ENCODE results near the gene CTNNA2. TPM values are rescaled to one million over a fixed set of nuclear protein-coding genes. Genes with fewer than 3 reads are reported as not detected.

Gene CTNNA2
- total and polyA plus RNA-seq, 7 experiments from 2014 or later = not detected

DNA sequence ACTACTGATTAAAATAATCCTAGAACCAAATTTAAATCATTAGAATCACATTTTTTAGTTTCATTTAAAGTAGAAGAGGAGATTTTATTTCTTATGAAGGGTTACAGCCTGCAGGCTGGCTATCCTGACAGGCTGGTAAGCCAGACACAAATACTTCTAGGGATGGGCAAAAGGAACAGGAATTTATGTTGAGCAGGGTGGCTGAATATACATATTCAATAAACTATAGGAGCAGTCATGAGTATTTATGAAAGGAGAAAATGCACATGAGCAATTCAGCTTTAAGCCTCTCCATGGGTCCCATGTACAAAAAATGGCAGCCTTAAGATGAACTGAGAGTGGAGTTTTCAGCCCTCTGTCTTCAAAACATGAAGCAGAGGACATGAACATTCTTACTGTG, 182.4 kb downstream of the CTNNA2 start:
- Histone ChIP-seq H3K9me3 (ENCODE audit: control insufficient read depth in 2 of 3, low read length in 3 of 3) (no peaks in the 10 kb centered on the region), H3K36me3 (ENCODE audit: control insufficient read depth in 2 of 3, insufficient read depth in 3 of 3, low read length in 3 of 3) (no peaks in the 10 kb centered on the region), H3K27me3 (ENCODE audit: control insufficient read depth in 2 of 2, insufficient read depth in 2 of 2, low read length in 2 of 2) (no peaks in the 10 kb centered on the region), H3K27ac (ENCODE audit: low read depth, low read length) (no peak overlapping the region), H3K4me3 (ENCODE audit: low read length) (no peak overlapping the region), H3K4me1 (ENCODE audit: control insufficient read depth in 2 of 2, insufficient read depth in 2 of 2, low read length in 2 of 2) (no peaks in the 10 kb centered on the region)
- Mint-ChIP-seq H3K9me3 (peaks cover 0 to 16% (median 8%) of the 10 kb centered on the region in 11 donors), H3K27me3 (no peaks in the 10 kb centered on the region), H3K4me1 (no peaks in the 10 kb centered on the region), H3K27ac (no peak overlapping the region), H3K36me3 (no peaks in the 10 kb centered on the region), H3K4me3 (no peak overlapping the region)
- ATAC-seq = no peak
- CTCF ChIA-PET = no interaction called here
- POLR2A ChIA-PET = no interaction called here
- DNase-seq = no peak
- intact Hi-C loops (cut with micrococcal nuclease) = no loop called here

DNA sequence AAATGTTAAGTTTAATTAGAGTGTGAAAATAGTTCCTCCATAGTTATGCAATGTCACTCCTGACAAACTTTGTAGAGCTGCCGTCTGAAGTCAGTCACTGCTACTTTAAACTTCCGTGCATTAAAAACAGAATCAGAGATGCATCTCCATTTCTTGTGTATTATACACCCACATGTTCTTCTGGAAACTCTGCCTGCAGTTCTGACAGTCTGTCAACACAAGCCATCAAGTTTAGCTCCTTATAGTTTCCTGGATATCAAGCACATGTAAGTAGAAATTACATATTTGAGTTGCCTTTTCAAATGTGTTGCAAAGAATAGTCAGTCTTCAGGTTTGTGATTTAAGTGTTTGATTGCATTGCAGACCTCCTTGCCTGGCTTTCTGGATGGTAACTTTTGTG, 184.3 kb downstream of the CTNNA2 start:
- no peak for ATAC-seq
- no peak for DNase-seq
- Histone ChIP-seq H3K36me3 (ENCODE audit: control insufficient read depth in 2 of 3, insufficient read depth in 3 of 3, low read length in 3 of 3) (no peaks in the 10 kb centered on the region), H3K9me3 (ENCODE audit: control insufficient read depth in 2 of 3, low read length in 3 of 3) (no peaks in the 10 kb centered on the region), H3K4me3 (ENCODE audit: low read length) (no peak overlapping the region), H3K4me1 (ENCODE audit: control insufficient read depth in 2 of 2, insufficient read depth in 2 of 2, low read length in 2 of 2) (no peaks in the 10 kb centered on the region), H3K27ac (ENCODE audit: low read depth, low read length) (no peak overlapping the region), H3K27me3 (ENCODE audit: control insufficient read depth in 2 of 2, insufficient read depth in 2 of 2, low read length in 2 of 2) (no peaks in the 10 kb centered on the region)
- no peak overlapping the region for H3K4me3 Mint-ChIP-seq
- intact Hi-C loops (cut with micrococcal nuclease) = no loop called here
- no peaks in the 10 kb centered on the region for H3K36me3 Mint-ChIP-seq
- no peaks in the 10 kb centered on the region for H3K27me3 Mint-ChIP-seq
- POLR2A ChIA-PET = no interaction called here
- no peaks in the 10 kb centered on the region for H3K4me1 Mint-ChIP-seq
- CTCF ChIA-PET = no interaction called here
- no peak overlapping the region for H3K27ac Mint-ChIP-seq
- peaks cover 0 to 17% (median 5%) of the 10 kb centered on the region in 11 donors for H3K9me3 Mint-ChIP-seq

DNA sequence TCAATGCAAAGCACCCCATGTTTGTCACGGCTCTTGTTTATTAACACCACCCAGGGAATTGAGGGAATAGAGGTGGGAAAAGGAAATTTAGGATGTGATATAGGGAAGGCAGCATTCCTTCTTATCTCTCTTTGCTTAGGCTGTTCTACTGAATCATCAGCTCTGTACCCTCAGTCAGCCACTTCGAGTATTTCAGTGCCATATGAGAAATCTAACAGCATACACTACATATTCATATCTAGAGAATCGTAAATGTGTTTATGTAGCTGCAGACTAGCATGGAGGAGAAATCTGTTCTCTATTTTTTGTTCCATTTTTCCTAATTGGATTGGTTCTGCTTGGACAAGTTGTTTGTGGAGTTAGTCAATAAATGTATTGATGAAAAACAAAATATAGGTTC, 187.8 kb downstream of the CTNNA2 start:
- no peaks in the 10 kb centered on the region for H3K36me3 ChIP-seq (ENCODE audit: control insufficient read depth in 2 of 3, insufficient read depth in 3 of 3, low read length in 3 of 3)
- no peaks in the 10 kb centered on the region for H3K4me1 ChIP-seq (ENCODE audit: control insufficient read depth in 2 of 2, insufficient read depth in 2 of 2, low read length in 2 of 2)
- intact Hi-C loops (cut with micrococcal nuclease) = no loop called here
- ChIA-PET CTCF (no interaction called here), POLR2A (no interaction called here)
- Mint-ChIP-seq H3K27ac (no peak overlapping the region), H3K4me3 (no peak overlapping the region), H3K4me1 (no peaks in the 10 kb centered on the region), H3K36me3 (no peaks in the 10 kb centered on the region), H3K27me3 (no peaks in the 10 kb centered on the region), H3K9me3 (peaks cover 0 to 19% (median 5%) of the 10 kb centered on the region in 11 donors)
- no peaks in the 10 kb centered on the region for H3K9me3 ChIP-seq (ENCODE audit: control insufficient read depth in 2 of 3, low read length in 3 of 3)
- no peak for ATAC-seq
- no peak overlapping the region for H3K4me3 ChIP-seq (ENCODE audit: low read length)
- no peak overlapping the region for H3K27ac ChIP-seq (ENCODE audit: low read depth, low read length)
- no peaks in the 10 kb centered on the region for H3K27me3 ChIP-seq (ENCODE audit: control insufficient read depth in 2 of 2, insufficient read depth in 2 of 2, low read length in 2 of 2)
- DNase-seq = no peak

DNA sequence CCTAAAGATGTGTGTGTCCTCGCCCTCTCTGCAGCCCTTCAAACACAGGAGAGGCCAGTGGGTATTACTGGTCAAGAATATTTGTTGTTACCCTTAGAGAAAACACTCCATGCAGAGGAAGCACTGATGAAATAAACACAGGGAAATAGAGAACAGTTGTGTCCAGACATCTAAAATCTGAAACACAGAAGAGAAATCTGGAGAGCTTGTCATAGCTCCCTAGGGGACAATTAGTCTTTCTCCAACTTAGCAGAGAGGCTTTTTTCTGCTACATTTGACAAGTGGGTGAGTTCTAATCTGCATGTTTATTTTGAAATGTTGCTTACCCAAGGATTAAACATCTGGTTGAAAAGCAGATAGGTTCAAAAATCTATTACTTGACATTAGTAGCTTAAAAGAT, 190.1 kb downstream of the CTNNA2 start:
- intact Hi-C loops (cut with micrococcal nuclease) = no loop called here
- no peaks in the 10 kb centered on the region for H3K36me3 Mint-ChIP-seq
- H3K27me3 Mint-ChIP-seq = no peaks in the 10 kb centered on the region
- CTCF ChIA-PET = no interaction called here
- H3K27ac ChIP-seq (ENCODE audit: low read depth, low read length) = no peak overlapping the region
- H3K27me3 ChIP-seq (ENCODE audit: control insufficient read depth in 2 of 2, insufficient read depth in 2 of 2, low read length in 2 of 2) = no peaks in the 10 kb centered on the region
- H3K27ac Mint-ChIP-seq = no peak overlapping the region
- no peaks in the 10 kb centered on the region for H3K4me1 ChIP-seq (ENCODE audit: control insufficient read depth in 2 of 2, insufficient read depth in 2 of 2, low read length in 2 of 2)
- H3K4me3 Mint-ChIP-seq = no peak overlapping the region
- no peaks in the 10 kb centered on the region for H3K4me1 Mint-ChIP-seq
- H3K4me3 ChIP-seq (ENCODE audit: low read length) = no peak overlapping the region
- DNase-seq (no peak), ATAC-seq (no peak)
- H3K9me3 ChIP-seq (ENCODE audit: control insufficient read depth in 2 of 3, low read length in 3 of 3) = no peaks in the 10 kb centered on the region
- no peaks in the 10 kb centered on the region for H3K36me3 ChIP-seq (ENCODE audit: control insufficient read depth in 2 of 3, insufficient read depth in 3 of 3, low read length in 3 of 3)
- peaks cover 0 to 17% (median 4%) of the 10 kb centered on the region in 11 donors for H3K9me3 Mint-ChIP-seq
- POLR2A ChIA-PET = no interaction called here

DNA sequence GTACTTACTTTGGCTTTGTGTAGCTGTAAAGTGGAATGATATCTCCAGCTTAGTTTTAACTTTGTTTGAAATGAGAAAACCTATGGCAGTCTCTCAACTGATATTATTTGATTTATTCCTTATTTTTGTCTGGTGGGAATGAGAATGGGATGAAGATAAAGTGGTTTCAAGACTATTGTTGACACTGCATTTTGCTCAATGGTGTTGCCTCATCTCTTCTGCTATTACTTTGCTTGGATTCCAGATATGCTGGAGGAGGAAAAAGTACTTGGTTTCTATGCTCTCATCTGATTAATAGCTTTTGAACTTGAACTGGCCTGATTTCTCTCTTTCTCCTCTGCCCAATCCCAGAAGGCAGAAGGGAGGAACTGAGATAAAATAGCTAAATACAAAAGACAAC, 198.2 kb downstream of the CTNNA2 start:
- no peak overlapping the region for H3K4me3 Mint-ChIP-seq
- no peaks in the 10 kb centered on the region for H3K27me3 Mint-ChIP-seq
- ChIA-PET POLR2A (no interaction called here), CTCF (no interaction called here)
- H3K4me1 Mint-ChIP-seq = no peaks in the 10 kb centered on the region
- peaks cover 1 to 13% (median 5%) of the 10 kb centered on the region in 11 donors for H3K9me3 Mint-ChIP-seq
- Histone ChIP-seq H3K4me1 (ENCODE audit: control insufficient read depth in 2 of 2, insufficient read depth in 2 of 2, low read length in 2 of 2) (no peaks in the 10 kb centered on the region), H3K9me3 (ENCODE audit: control insufficient read depth in 2 of 3, low read length in 3 of 3) (no peaks in the 10 kb centered on the region), H3K36me3 (ENCODE audit: control insufficient read depth in 2 of 3, insufficient read depth in 3 of 3, low read length in 3 of 3) (no peaks in the 10 kb centered on the region), H3K27ac (ENCODE audit: low read depth, low read length) (no peak overlapping the region), H3K4me3 (ENCODE audit: low read length) (no peak overlapping the region), H3K27me3 (ENCODE audit: control insufficient read depth in 2 of 2, insufficient read depth in 2 of 2, low read length in 2 of 2) (no peaks in the 10 kb centered on the region)
- ATAC-seq (no peak), DNase-seq (no peak)
- no peak overlapping the region for H3K27ac Mint-ChIP-seq
- intact Hi-C loops (cut with micrococcal nuclease) = no loop called here
- H3K36me3 Mint-ChIP-seq = peaks cover 0 to 4% (median 0%) of the 10 kb centered on the region in 5 donors

DNA sequence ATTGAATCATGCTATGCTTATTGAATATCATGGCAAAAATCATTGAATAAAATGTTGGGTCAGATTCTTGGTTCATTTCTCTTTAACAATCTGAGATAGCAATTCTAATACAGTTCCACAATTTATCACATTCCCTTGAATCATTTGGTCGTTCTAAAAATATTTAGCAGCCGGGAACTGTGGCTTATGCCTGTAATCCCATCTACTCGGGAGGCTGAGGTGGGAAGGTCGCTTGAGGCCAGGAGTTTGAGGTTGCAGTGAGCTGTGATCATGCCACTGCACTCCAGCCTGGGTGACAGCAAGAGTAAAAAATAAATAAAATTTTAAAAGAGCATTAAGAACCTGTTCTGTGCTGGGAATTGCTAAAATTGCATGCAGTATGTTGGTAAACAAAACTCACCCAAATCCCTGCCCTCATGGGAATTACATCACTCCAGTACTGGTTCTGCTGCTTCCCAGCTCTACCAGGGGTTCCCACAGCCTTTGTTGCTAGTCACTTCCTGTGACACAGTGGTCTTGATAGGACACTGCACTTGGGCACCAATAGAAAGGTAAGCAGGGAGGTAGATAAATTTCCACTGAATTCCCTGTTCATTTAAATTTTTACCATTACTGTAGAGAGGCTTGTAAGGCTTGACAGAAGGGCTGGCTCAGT, 200.4 kb downstream of the CTNNA2 start:
- Histone ChIP-seq H3K4me1 (ENCODE audit: control insufficient read depth in 2 of 2, insufficient read depth in 2 of 2, low read length in 2 of 2) (no peaks in the 10 kb centered on the region), H3K4me3 (ENCODE audit: low read length) (no peak overlapping the region), H3K9me3 (ENCODE audit: control insufficient read depth in 2 of 3, low read length in 3 of 3) (no peaks in the 10 kb centered on the region), H3K27me3 (ENCODE audit: control insufficient read depth in 2 of 2, insufficient read depth in 2 of 2, low read length in 2 of 2) (no peaks in the 10 kb centered on the region), H3K36me3 (ENCODE audit: control insufficient read depth in 2 of 3, insufficient read depth in 3 of 3, low read length in 3 of 3) (no peaks in the 10 kb centered on the region), H3K27ac (ENCODE audit: low read depth, low read length) (no peak overlapping the region)
- intact Hi-C loops (cut with micrococcal nuclease) = no loop called here
- no peak overlapping the region for H3K27ac Mint-ChIP-seq
- ATAC-seq = no peak
- H3K4me1 Mint-ChIP-seq = no peaks in the 10 kb centered on the region
- no peaks in the 10 kb centered on the region for H3K27me3 Mint-ChIP-seq
- H3K9me3 Mint-ChIP-seq = peaks cover 0 to 16% (median 6%) of the 10 kb centered on the region in 11 donors
- CTCF ChIA-PET = no interaction called here
- DNase-seq = no peak
- POLR2A ChIA-PET = no interaction called here
- H3K36me3 Mint-ChIP-seq = peaks cover 0 to 4% (median 0%) of the 10 kb centered on the region in 5 donors
- no peak overlapping the region for H3K4me3 Mint-ChIP-seq

DNA sequence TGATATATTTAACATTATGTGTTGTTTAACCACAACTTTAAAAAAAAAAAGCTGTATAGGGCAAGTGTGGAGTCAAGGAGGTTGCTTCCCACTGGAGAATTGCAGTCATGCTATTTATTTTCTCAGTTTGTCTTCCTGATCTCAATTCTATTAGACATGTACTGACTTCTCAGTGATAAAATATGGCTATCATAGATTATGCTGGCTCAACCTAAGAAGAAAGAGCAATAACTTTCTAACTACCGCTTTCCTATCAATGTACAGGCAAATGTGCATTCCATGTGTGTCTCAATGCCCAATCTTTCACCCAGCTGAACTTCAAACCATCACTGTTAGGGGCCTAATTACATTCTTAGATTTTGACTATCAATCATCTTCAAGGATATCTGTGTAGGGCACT, 201.4 kb downstream of the CTNNA2 start:
- no peak overlapping the region for H3K27ac ChIP-seq (ENCODE audit: low read depth, low read length)
- no peak overlapping the region for H3K4me3 ChIP-seq (ENCODE audit: low read length)
- ATAC-seq (no peak), DNase-seq (no peak)
- POLR2A ChIA-PET = no interaction called here
- H3K36me3 Mint-ChIP-seq = peaks cover 0 to 4% (median 0%) of the 10 kb centered on the region in 5 donors
- no peaks in the 10 kb centered on the region for H3K36me3 ChIP-seq (ENCODE audit: control insufficient read depth in 2 of 3, insufficient read depth in 3 of 3, low read length in 3 of 3)
- no peaks in the 10 kb centered on the region for H3K27me3 Mint-ChIP-seq
- peaks cover 0 to 15% (median 6%) of the 10 kb centered on the region in 11 donors for H3K9me3 Mint-ChIP-seq
- intact Hi-C loops (cut with micrococcal nuclease) = no loop called here
- H3K27me3 ChIP-seq (ENCODE audit: control insufficient read depth in 2 of 2, insufficient read depth in 2 of 2, low read length in 2 of 2) = no peaks in the 10 kb centered on the region
- CTCF ChIA-PET = interaction anchor here (0.6 kb wide), 1 partner anchor 28 kb away, joined by 3 read pairs; no protein-coding TSS in a partner anchor
- no peaks in the 10 kb centered on the region for H3K9me3 ChIP-seq (ENCODE audit: control insufficient read depth in 2 of 3, low read length in 3 of 3)
- no peak overlapping the region for H3K27ac Mint-ChIP-seq
- no peaks in the 10 kb centered on the region for H3K4me1 ChIP-seq (ENCODE audit: control insufficient read depth in 2 of 2, insufficient read depth in 2 of 2, low read length in 2 of 2)
- H3K4me1 Mint-ChIP-seq = no peaks in the 10 kb centered on the region
- H3K4me3 Mint-ChIP-seq = no peak overlapping the region
